HepG2 (cell line): Measurements from ENCODE around the gene ZNF117. TPM values are rescaled to one million over a fixed set of nuclear protein-coding genes. Genes with fewer than 3 reads are reported as not detected.
A peak's percentile ranks its signal among the peaks of the same experiment; 100 is the strongest.

Experiments used
- ARHGAP35 ChIP-seq: sonication (generic); formaldehyde crosslinking; IDR thresholded peaks from 2 replicates; pipeline ENCODE4 v1.9.0; 2022; ENCODE audit warnings: mild to moderate bottlenecking, inconsistent platforms, moderate library complexity, missing genetic modification reagents, borderline replicate concordance
- ARNT ChIP-seq: fragments of 450-650 bp; IDR thresholded peaks from 2 replicates; pipeline ENCODE4 v1.6.1; 2017
- CEBPG ChIP-seq: IDR thresholded peaks from 2 replicates; pipeline ENCODE4 v1.6.1; 2016
- JUND ChIP-seq: sonication (generic); formaldehyde crosslinking; IDR thresholded peaks from 2 replicates; pipeline ENCODE4 v1.8.0; 2022; ENCODE audit warnings: mild to moderate bottlenecking, missing genetic modification reagents
- MED13 ChIP-seq: sonication (generic); formaldehyde crosslinking; IDR thresholded peaks from 2 replicates; pipeline ENCODE4 v1.5.0; 2020; ENCODE audit warnings: missing genetic modification reagents
- NFIC ChIP-seq: IDR thresholded peaks from 2 replicates; pipeline ENCODE4 v1.6.1; 2012; ENCODE audit warnings: mild to moderate bottlenecking, low read length, inconsistent platforms
- NR2F2 ChIP-seq: IDR thresholded peaks from 2 replicates; pipeline ENCODE4 v1.6.1; 2012; ENCODE audit warnings: low read depth, inconsistent platforms, borderline replicate concordance
- PITX1 ChIP-seq: sonication (generic); formaldehyde crosslinking; IDR thresholded peaks from 2 replicates; pipeline ENCODE4 v1.5.1; 2020; ENCODE audit warnings: mild to moderate bottlenecking, missing genetic modification reagents
- POLR2A ChIP-seq, 2 experiments: IDR thresholded peaks; 2 replicates each; pipeline ENCODE4 v1.6.1; 2011; ENCODE audit warnings: low read depth in 2 of 2, low read length in 2 of 2, mild to moderate bottlenecking in 1 of 2, moderate library complexity in 1 of 2; ENCODE audit not compliant: insufficient read depth in 1 of 2
- PRDM15 ChIP-seq: sonication (generic); formaldehyde crosslinking; IDR thresholded peaks from 2 replicates; pipeline ENCODE4 v1.4.0; 2020; ENCODE audit warnings: missing genetic modification reagents
- SETDB1 ChIP-seq: sonication (generic); formaldehyde crosslinking; IDR thresholded peaks from 2 replicates; pipeline ENCODE4 v1.5.1; 2020; ENCODE audit warnings: missing genetic modification reagents, mild to moderate bottlenecking, borderline replicate concordance
- SKI ChIP-seq: fragments of 450-650 bp; IDR thresholded peaks from one replicate; pipeline ENCODE4 v1.6.1; 2018; ENCODE audit warnings: mild to moderate bottlenecking; ENCODE audit not compliant: partially characterized antibody
- SNAPC2 ChIP-seq: sonication (generic); formaldehyde crosslinking; IDR thresholded peaks from 2 replicates; pipeline ENCODE4 v1.8.1; 2022; ENCODE audit warnings: mild to moderate bottlenecking, missing genetic modification reagents
- ZIK1 ChIP-seq: sonication (generic); formaldehyde crosslinking; IDR thresholded peaks from 2 replicates; pipeline ENCODE4 v1.5.0; 2020; ENCODE audit warnings: mild to moderate bottlenecking, low read depth, missing genetic modification reagents, borderline replicate concordance
- ZNF280D ChIP-seq: sonication (generic); formaldehyde crosslinking; IDR thresholded peaks from 2 replicates; pipeline ENCODE4 v1.5.1; 2020; ENCODE audit warnings: mild to moderate bottlenecking, missing genetic modification reagents
- ZNF564 ChIP-seq: sonication (generic); formaldehyde crosslinking; IDR thresholded peaks from 2 replicates; pipeline ENCODE4 v1.8.1; 2023; ENCODE audit warnings: mild to moderate bottlenecking, missing genetic modification reagents
- ZNF597 ChIP-seq: sonication (generic); formaldehyde crosslinking; IDR thresholded peaks from 2 replicates; pipeline ENCODE4 v1.5.0; 2020; ENCODE audit warnings: missing genetic modification reagents
- ZSCAN9 ChIP-seq: IDR thresholded peaks from 2 replicates; pipeline ENCODE4 v1.6.1; 2016; ENCODE audit warnings: borderline replicate concordance
- polyA plus RNA-seq, 8 experiments: library from polyadenylated mRNA; depleted of rRNA in 3 of 8; stranded (reverse) in 7 of 8; unstranded in 1 of 8; fragments of >200 nt; fragmentation: Illumina TruSeq in 4 of 8; extraction: Trizol in 4 of 8; gene quantifications; 2 replicates each; pipeline versions ENCODE4 v1.2.1 to v1.2.3, GENCODE V29; 2011 to 2016; ENCODE audit warnings: low read depth in 4 of 8, missing spikeins in 1 of 8, mixed read lengths in 1 of 8; ENCODE audit not compliant: insufficient read depth in 1 of 8
- total RNA-seq, 5 experiments: library from RNA; depleted of rRNA; stranded (reverse); fragments of >200 nt; fragmentation: Illumina TruSeq; extraction: Trizol; gene quantifications; 2 replicates each; pipeline ENCODE4 v1.2.3, GENCODE V29; 2016; ENCODE audit warnings: low read depth in 1 of 5

Gene ZNF117
- total and polyA plus RNA-seq, 2 of the 13 experiments (the other 11 are each of a cell fraction or from before 2014, with no cell fraction given), result 6.6 to 20.0 TPM

GRCh38 chr7:65006094-65006992, 15.5 kb upstream of the ZNF117 start, which contains the start of gene ERV3-1 (continued):
- TF ChIP-seq POLR2A (IDR thresholded peaks at IDR 0.05; ENCODE audit: insufficient read depth in 1 of 2, low read depth in 2 of 2, low read length in 2 of 2) (peak; percentile 93 to 96), PITX1 (peak; percentile 60; the same call in 1 of the 2 replicates), MED13 (CRISPR knock-in tag) (no peak), ZNF597 (CRISPR knock-in tag) (no peak), SKI (peak; percentile 61), NR2F2 (no peak), ARNT (no peak), JUND (CRISPR knock-in tag) (no peak), PRDM15 (CRISPR knock-in tag) (no peak), SNAPC2 (CRISPR knock-in tag) (no peak), ZIK1 (CRISPR knock-in tag) (no peak), NFIC (no peak), ZSCAN9 (CRISPR knock-in tag) (peak; percentile 9; the same call in 1 of the 2 replicates), SETDB1 (CRISPR knock-in tag) (no peak), ZNF564 (CRISPR knock-in tag) (no peak), ZNF280D (CRISPR knock-in tag) (no peak), CEBPG (CRISPR knock-in tag) (no peak), ARHGAP35 (CRISPR knock-in tag) (peak; percentile 71; the same call in 1 of the 2 replicates)
